Measurements from ENCODE around the gene KRTCAP3.

KRTCAP3 gene

DNA sequence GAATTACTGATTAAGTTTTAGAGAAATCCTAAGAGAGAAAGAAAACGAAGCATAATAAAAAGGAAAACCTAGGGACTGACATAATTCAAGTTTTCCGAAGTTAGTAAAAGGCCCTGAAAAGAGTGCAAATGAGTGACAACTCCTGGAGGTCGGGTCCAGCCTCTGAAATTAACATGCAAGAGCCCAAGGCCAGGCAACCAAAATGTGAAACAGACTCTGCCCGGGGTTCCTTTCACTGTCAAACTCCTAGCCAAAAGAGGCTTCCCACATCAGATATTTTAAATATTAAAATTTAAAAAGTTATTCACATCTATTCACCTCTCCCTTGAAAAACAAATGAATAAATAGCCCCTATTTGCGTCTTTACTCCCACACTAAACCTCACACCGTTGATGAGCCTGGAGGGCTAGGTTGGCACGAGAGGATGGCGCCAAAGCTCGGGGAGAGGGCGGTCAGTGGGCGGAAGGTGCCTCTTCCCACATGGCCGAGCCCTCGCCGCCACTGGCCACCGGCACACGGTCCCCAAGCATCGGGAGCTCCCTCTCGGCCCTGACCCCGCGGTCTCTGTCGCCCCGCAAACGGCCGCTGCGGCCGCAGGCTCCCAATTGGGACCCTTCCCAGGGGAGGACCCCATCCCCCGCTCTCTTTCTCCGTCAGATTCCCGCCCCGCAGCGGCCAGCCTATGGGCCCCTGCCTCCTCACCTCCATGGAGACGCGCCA lies 33.4 kb upstream of the KRTCAP3 start:
- peak overlapping the region; percentile 64 for H3K4me3 ChIP-seq (ENCODE audit: low read depth, low read length)
- in situ Hi-C loops (cut with HindIII; ENCODE audit: low sequenced_read_pairs), result no loop called here
- no peak for TF ChIP-seq CTCF (IDR thresholded peaks at IDR 0.05; ENCODE audit: low read depth, low read length)
- DNase-seq (ENCODE audit: low read depth, low spot score), result no peak

DNA sequence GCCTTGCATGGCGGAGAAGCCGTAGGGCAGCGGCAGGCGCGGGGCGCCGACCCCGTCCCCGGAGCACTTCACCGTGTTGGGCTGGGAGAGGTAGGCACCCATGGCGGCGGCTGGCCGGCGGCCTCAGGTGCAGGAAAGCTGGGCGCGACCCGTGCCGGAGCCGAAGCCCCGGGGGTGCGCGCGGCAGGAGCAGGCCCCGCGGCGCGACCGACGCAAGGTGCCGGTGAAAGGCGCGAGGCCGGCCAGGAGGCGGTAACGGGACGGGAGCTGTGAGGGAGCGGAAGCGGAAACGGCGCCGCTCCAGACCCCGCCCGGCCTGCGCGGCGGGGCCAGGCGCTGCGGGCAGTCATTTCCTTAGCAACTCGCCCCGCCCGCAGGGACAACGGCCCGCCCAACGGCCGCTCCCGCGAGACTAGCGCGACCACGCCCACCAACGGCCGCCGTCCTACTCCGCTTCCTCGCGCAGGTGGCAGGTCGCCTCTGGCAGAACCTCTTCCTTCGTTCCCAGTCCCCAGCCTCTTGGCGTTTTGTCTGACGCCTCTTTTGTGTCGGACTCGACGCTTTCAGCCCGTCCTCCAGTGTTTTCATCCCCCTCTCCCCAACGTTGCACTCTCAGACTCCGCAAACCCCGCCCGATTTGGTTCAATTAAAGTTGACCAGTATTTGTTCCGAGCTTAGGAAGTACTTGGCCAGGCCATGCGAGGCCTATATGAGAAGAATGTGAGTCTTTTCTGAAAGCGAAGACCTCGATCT lies 32.7 kb upstream of the KRTCAP3 start, which contains the start of gene PPM1G:
PPM1G (minus strand) TSS at position 271 of the 753 bp plus-strand sequence; CDS start at position 102, 169 bp downstream.
- no peak for TF ChIP-seq CTCF (IDR thresholded peaks at IDR 0.05; ENCODE audit: low read depth, low read length)
- in situ Hi-C loops (cut with HindIII; ENCODE audit: low sequenced_read_pairs), result no loop called here
- peak within 1 kb of the TSS; percentile 64 for H3K4me3 ChIP-seq (ENCODE audit: low read depth, low read length)
- DNase-seq (ENCODE audit: low read depth, low spot score), result peak; percentile 93

DNA sequence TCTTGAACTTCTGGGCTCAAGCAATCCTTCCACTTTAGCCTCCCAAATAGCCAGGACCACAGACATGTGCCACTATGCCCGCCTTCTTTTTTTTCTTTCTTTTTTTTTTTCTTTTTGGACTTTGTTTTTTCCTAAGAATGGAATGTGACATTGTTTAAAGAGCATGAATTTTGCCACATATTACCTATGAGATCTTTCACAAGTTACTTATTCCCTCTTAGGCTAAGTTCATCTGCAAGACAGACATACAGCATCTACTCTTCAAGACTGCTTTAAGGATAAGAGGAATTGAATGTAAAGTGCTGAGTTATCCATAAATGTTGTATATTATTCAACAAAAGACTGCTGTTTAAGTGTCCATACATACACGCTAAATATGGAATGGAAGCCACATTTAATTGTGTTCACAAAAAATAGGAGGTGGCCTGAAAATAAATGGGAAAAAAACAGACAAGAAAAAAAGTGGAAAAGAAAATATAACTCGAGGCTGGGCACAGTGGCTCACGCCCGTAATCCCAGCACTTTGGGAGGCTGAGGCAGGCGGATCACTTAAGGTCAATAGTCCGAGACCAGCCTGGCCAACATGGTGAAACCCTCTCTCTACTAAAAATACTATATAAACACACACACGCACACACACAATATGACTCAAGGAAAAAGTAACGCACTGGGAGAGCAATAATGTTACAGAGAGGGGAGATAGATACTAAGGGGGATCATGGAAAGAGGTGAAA lies 29.6 kb upstream of the KRTCAP3 start:
- DNase-seq (ENCODE audit: low read depth, low spot score), result no peak
- in situ Hi-C loops (cut with HindIII; ENCODE audit: low sequenced_read_pairs), result no loop called here
- H3K4me3 ChIP-seq (ENCODE audit: low read depth, low read length), result no peak overlapping the region
- no peak for TF ChIP-seq CTCF (IDR thresholded peaks at IDR 0.05; ENCODE audit: low read depth, low read length)

DNA sequence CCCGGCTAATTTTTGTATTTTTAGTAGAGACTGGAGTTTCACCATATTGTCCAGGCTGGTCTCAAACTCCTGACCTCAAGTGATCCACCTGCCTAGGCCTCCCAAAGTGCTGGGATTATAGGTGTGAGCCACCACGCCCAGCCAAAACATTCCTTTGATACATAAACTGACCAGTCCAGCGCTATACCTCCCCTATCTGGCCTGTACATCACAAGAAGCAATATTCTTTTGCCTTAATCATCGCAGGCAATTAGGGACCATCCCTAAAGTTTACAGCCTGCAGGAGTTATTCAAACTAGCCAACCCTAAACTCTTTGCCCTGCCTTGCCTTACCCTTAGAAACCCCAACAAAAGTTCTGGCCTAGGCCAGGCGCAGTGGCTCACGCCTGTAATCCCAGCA lies 26.0 kb upstream of the KRTCAP3 start:
- in situ Hi-C loops (cut with HindIII; ENCODE audit: low sequenced_read_pairs), result no loop called here
- no peak for TF ChIP-seq CTCF (IDR thresholded peaks at IDR 0.05; ENCODE audit: low read depth, low read length)
- H3K4me3 ChIP-seq (ENCODE audit: low read depth, low read length), result no peak overlapping the region
- no peak for DNase-seq (ENCODE audit: low read depth, low spot score)

DNA sequence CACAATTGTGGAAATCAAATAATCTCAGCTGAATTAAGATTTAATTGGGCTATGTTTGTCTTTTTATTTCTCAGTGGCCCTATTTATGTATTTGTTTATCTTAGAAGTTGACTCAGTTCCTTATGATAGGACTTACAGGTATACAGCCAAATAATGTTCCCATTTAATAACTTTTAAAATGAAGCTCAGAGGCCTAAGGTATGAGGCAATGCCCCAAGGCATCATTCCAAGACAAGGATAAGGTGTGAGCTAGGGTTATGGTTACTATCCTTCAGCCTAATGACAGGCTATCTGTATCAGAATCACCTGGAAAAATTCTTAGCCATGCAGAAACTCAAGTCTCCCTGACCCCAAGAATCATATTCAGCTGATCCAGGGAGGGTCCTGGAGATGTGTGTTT lies 21.2 kb upstream of the KRTCAP3 start:
- no peak for DNase-seq (ENCODE audit: low read depth, low spot score)
- in situ Hi-C loops (cut with HindIII; ENCODE audit: low sequenced_read_pairs), result no loop called here
- H3K4me3 ChIP-seq (ENCODE audit: low read depth, low read length), result no peak overlapping the region
- TF ChIP-seq CTCF (IDR thresholded peaks at IDR 0.05; ENCODE audit: low read depth, low read length), result no peak

GRCh38 chr2:27421660-27422250 lies 20.4 kb upstream of the KRTCAP3 start:
- DNase-seq (ENCODE audit: low read depth, low spot score), result no peak
- no peak for TF ChIP-seq CTCF (IDR thresholded peaks at IDR 0.05; ENCODE audit: low read depth, low read length)
- in situ Hi-C loops (cut with HindIII; ENCODE audit: low sequenced_read_pairs), result no loop called here
- H3K4me3 ChIP-seq (ENCODE audit: low read depth, low read length), result no peak overlapping the region
